SK-N-DZ (cell line): ENCODE measurements around the gene REN.

Experiments
- DNase-seq: peaks from one replicate; pipeline ENCODE4 v3.0.0-alpha.2; 2015; ENCODE audit warnings: low spot score

The REN gene

GRCh38 chr1:204110894-204111633 is 55.1 kb downstream of the REN start:
- no peak for DNase-seq

GRCh38 chr1:204108312-204109141 is 57.6 kb downstream of the REN start:
- no peak for DNase-seq

DNA sequence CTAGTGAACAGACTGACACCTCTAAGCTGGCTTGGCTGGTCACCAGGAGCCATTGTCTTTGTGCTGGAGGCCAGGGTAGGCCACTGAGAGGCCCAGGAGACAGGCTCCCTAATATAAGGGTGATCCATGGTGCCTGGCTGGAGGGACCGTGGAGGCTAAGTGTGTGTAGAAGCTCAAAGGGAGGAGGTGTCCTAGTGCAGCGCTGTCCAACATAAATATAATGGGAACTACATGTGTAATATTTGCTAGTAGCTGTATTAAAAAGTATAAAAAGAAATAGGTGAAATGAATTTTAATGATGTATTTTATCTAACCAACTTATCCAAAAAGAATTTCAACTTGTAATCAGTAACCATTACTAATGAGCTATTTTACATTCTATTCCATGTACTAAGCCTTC is 58.2 kb downstream of the REN start:
- DNase-seq, result no peak

DNA sequence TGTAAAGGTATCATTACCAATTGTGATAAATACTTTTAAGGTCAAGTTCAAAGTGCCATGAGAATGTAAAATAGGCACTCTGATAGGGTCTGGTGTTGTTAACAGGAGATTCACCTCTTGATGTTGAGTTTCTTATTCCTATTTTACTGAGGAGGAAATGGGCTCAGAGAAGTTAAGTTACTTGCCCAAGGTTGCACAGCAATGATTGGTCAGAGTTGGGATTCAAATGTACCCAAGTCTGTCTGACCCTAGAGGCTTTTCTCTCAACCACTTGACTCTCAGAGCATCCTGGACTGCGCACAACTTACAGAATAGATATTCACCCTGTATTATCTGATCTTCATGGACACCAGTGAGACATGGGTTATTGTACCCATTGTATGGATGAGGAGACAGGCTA is 59.3 kb downstream of the REN start:
- DNase-seq, result no peak

DNA sequence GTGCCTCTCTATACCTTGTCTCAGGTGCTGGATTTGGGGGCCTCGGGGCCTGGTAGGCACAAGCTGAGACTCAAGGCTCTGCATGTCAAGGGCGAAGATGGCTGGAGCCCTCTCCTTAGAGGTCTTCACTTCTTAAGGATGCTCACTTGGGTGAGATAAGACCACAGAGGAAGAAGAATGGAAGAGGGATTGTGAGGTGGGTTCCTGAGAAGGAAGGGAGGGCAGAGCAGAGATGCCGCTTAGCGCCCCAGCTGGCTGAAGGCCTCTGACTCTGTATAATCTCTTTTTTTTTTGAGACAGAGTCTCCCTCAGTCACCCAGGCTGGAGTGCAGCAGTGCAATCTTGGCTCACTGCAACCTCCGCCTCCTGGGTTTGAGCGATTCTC is 61.0 kb downstream of the REN start:
- DNase-seq, result no peak
